Breast epithelium (tissue), 3 donors: ENCODE results near the gene XKR7.

Source experiments
- CTCF ChIP-seq, 3 donors: fragments of 450-650 bp; IDR thresholded peaks; one replicate each; pipeline ENCODE4 v1.5.1; 2016 to 2017; ENCODE audit warnings: antibody characterized with exemption in 3 of 3, mild to moderate bottlenecking in 3 of 3, moderate library complexity in 3 of 3
- POLR2A ChIP-seq: fragments of 450-650 bp; IDR thresholded peaks from one replicate; pipeline ENCODE4 v1.6.1; 2016; ENCODE audit warnings: antibody characterized with exemption, mild to moderate bottlenecking, moderate library complexity

- TF ChIP-seq POLR2A (no peak), CTCF (IDR thresholded peaks at IDR 0.05) (no peak)
Observed at GRCh38 chr20:31930779-31931178, 37.2 kb upstream of the XKR7 start.
